Right cardiac atrium (tissue), 5 donors: ENCODE data around the gene MEX3A. TPM values are rescaled to one million over a fixed set of nuclear protein-coding genes. Genes with fewer than 3 reads are reported as not detected.
A peak's percentile ranks its signal among the peaks of the same experiment; 100 is the strongest.
"Not testable (repeated sequence)": the region's sequence is repeated elsewhere in the genome, so short reads cannot be mapped to it uniquely, and the experiment has no call there.

Experiments
- ATAC-seq, 2 donors: fragments of 200-7000 bp; cut with Tn5 transposase; one replicate each; pipeline versions ENCODE4 v1.8.0 to v1.9.1; 2020; ENCODE audit warnings: moderate library complexity in 2 of 2, mild to moderate bottlenecking in 1 of 2
- DNase-seq, 3 donors: peaks; one replicate each; pipeline ENCODE4 v3.0.0-alpha.2; 2020
- H3K27ac ChIP-seq: one replicate; pipeline ENCODE4 v1.5.1; 2013; ENCODE audit warnings: mild to moderate bottlenecking, low read length, control low read depth, moderate library complexity
- H3K27me3 ChIP-seq: one replicate; pipeline ENCODE4 v1.6.1; 2013; ENCODE audit not compliant: control insufficient read depth, insufficient read depth
- H3K4me1 ChIP-seq: one replicate; pipeline ENCODE4 v1.6.1; 2013; ENCODE audit warnings: low read length; ENCODE audit not compliant: control insufficient read depth, insufficient read depth
- H3K4me3 ChIP-seq: one replicate; pipeline ENCODE4 v1.5.1; 2013; ENCODE audit warnings: low read length, control low read depth
- H3K9me3 ChIP-seq: one replicate; pipeline ENCODE4 v1.6.1; 2013; ENCODE audit warnings: low read length; ENCODE audit not compliant: control insufficient read depth
- WGBS: extraction: QIAGEN DNeasy Blood & Tissue Kit; methylation state at CpG from one replicate; pipeline ENCODE4 v1.1.7; 2013; 5-methylcytosine and 5-hydroxymethylcytosine counted together
- intact Hi-C, 4 donors: fragments of 100-400 bp; cut with DNase I; formaldehyde crosslinking; loops; one replicate each; pipeline versions ENCODE4 v1.11.0 to v1.14.0; 2022 to 2023
- polyA plus RNA-seq: library from polyadenylated mRNA; stranded (reverse); fragments of 200-250 nt; gene quantifications from one replicate; pipeline ENCODE4 v1.2.3, GENCODE V29; 2013
- total RNA-seq, 4 donors: library from RNA; stranded (reverse); fragmentation: NEBNext Ultra II Directional; extraction: Animal tissue kit (Norgen Biotek cat#: 25700); gene quantifications; one replicate each; pipeline ENCODE4 v1.2.1, GENCODE V29; 2021
- donor health status: healthy with polysubstance abuse.
- donor health status: DM: no; HTN: yes; CAD: no.
- donor health status: DM: no; HTN: no; CAD: no.
- donor health status: DM: no; HTN: yes; CAD: no; lungs with severe emphysema.
- donor health status: DM: yes; HTN: yes; CAD: no.

Gene MEX3A
- total and polyA plus RNA-seq, 5 donors, result 0.17 to 0.33 (median 0.20) TPM

- Histone ChIP-seq H3K27me3 (no peaks in the 10 kb centered on the region), H3K27ac (peak overlapping the region; percentile 92), H3K4me3 (no peak overlapping the region), H3K4me1 (peaks cover 63% of the 10 kb centered on the region), H3K9me3 (no peaks in the 10 kb centered on the region)
- ATAC-seq (peak; percentile 4 to 9), DNase-seq (peak; percentile 65 to 76 (median 72))
- 50% methylated on average over 17 of the region's 17 CpGs for WGBS
- intact Hi-C loops, result no loop called here
These were observed 42.6 kb upstream of the MEX3A start for GRCh38 chr1:156124557-156125483.

GRCh38 chr1:156123356-156124196 lies 41.3 kb upstream of the MEX3A start:
- Histone ChIP-seq H3K4me3 (peak overlapping the region; percentile 36), H3K27ac (peak overlapping the region; percentile 100), H3K4me1 (peaks cover 58% of the 10 kb centered on the region), H3K9me3 (no peaks in the 10 kb centered on the region), H3K27me3 (no peaks in the 10 kb centered on the region)
- WGBS, result 7% methylated on average over 14 of the region's 14 CpGs
- intact Hi-C loops, result no loop called here
- peak; percentile 75 to 86 for ATAC-seq
- DNase-seq, result peak; percentile 97 to 99 (median 98)

GRCh38 chr1:156122519-156123355 lies 40.5 kb upstream of the MEX3A start:
- Histone ChIP-seq H3K4me3 (peak overlapping the region; percentile 51), H3K27me3 (no peaks in the 10 kb centered on the region), H3K9me3 (no peaks in the 10 kb centered on the region), H3K27ac (peak overlapping the region; percentile 100), H3K4me1 (peaks cover 51% of the 10 kb centered on the region)
- DNase-seq (peak; percentile 87 to 93 (median 92)), ATAC-seq (peak; percentile 52 to 54)
- WGBS, result 10% methylated on average over 14 of the region's 14 CpGs
- intact Hi-C loops, result no loop called here

- DNase-seq, result no peak
- no peaks in the 10 kb centered on the region for H3K9me3 ChIP-seq
- ATAC-seq, result no peak
- peaks cover 51% of the 10 kb centered on the region for H3K4me1 ChIP-seq
- H3K4me3 ChIP-seq, result peak overlapping the region; percentile 51
- peak overlapping the region; percentile 100 for H3K27ac ChIP-seq
- H3K27me3 ChIP-seq, result no peaks in the 10 kb centered on the region
- intact Hi-C loops, result no loop called here
- WGBS, result 32% methylated on average over 4 of the region's 4 CpGs
These were observed 39.8 kb upstream of the MEX3A start for GRCh38 chr1:156122086-156122485.

GRCh38 chr1:156121457-156121856 lies 39.2 kb upstream of the MEX3A start:
- intact Hi-C loops, result no loop called here
- ATAC-seq, result no peak

GRCh38 chr1:156121005-156121404 lies 38.7 kb upstream of the MEX3A start:
- ATAC-seq, intact Hi-C loops: not testable (repeated sequence)
- H3K4me1 ChIP-seq, result peaks cover 44% of the 10 kb centered on the region

More at GRCh38 chr1:156121457-156121856, 39.2 kb upstream of the MEX3A start:
- Histone ChIP-seq H3K9me3 (no peaks in the 10 kb centered on the region), H3K27ac (peak overlapping the region; percentile 92), H3K4me1 (peaks cover 45% of the 10 kb centered on the region), H3K27me3 (no peaks in the 10 kb centered on the region), H3K4me3 (peak overlapping the region; percentile 2)
- WGBS, result 62% methylated on average over 4 of the region's 4 CpGs
- peak in 1 of 3 donors; percentile 32 for DNase-seq

GRCh38 chr1:156120318-156120717 lies 38.1 kb upstream of the MEX3A start:
- 82% methylated on average over 3 of the region's 3 CpGs for WGBS
- peaks cover 42% of the 10 kb centered on the region for H3K4me1 ChIP-seq
- H3K4me3 ChIP-seq, result peak overlapping the region; percentile 13
- DNase-seq (no peak), ATAC-seq (no peak)
- H3K27me3 ChIP-seq, result no peaks in the 10 kb centered on the region
- H3K9me3 ChIP-seq, result no peaks in the 10 kb centered on the region
- intact Hi-C loops, result no loop called here
- peak overlapping the region; percentile 92 for H3K27ac ChIP-seq

More at GRCh38 chr1:156121005-156121404, 38.7 kb upstream of the MEX3A start:
- H3K4me3 ChIP-seq, H3K9me3 ChIP-seq, H3K27me3 ChIP-seq: not testable (repeated sequence)
- DNase-seq, result peak in 1 of 3 donors; percentile 22
- peak overlapping the region; percentile 92 for H3K27ac ChIP-seq
- WGBS, result 39% methylated on average over 4 of the region's 4 CpGs

GRCh38 chr1:156119503-156120209 lies 37.4 kb upstream of the MEX3A start:
- peak in 1 of 2 donors; percentile 5 for ATAC-seq

GRCh38 chr1:156118177-156118868 lies 36.1 kb upstream of the MEX3A start:
- Histone ChIP-seq H3K27ac (peak overlapping the region; percentile 79), H3K9me3 (no peaks in the 10 kb centered on the region), H3K4me1 (peaks cover 29% of the 10 kb centered on the region), H3K27me3 (no peaks in the 10 kb centered on the region), H3K4me3 (peak overlapping the region; percentile 27)
- intact Hi-C loops, result no loop called here
- DNase-seq, result peak in 2 of 3 donors; percentile 61 to 85
- WGBS, result 30% methylated on average over 8 of the region's 8 CpGs
- ATAC-seq, result peak in 1 of 2 donors; percentile 20

More at GRCh38 chr1:156119503-156120209, 37.4 kb upstream of the MEX3A start:
- peak; percentile 64 to 77 (median 73) for DNase-seq
- no peaks in the 10 kb centered on the region for H3K27me3 ChIP-seq
- H3K4me1 ChIP-seq, result peaks cover 36% of the 10 kb centered on the region
- 48% methylated on average over 3 of the region's 3 CpGs for WGBS
- peak overlapping the region; percentile 13 for H3K4me3 ChIP-seq
- intact Hi-C loops, result no loop called here
- no peaks in the 10 kb centered on the region for H3K9me3 ChIP-seq
- peak overlapping the region; percentile 92 for H3K27ac ChIP-seq
